Measurements from ENCODE around the gene GIMAP8. TPM values are rescaled to one million over a fixed set of nuclear protein-coding genes. Genes with fewer than 3 reads are reported as not detected.

Gene GIMAP8
- total and polyA plus RNA-seq, 2 of the 8 experiments (the other 6 are each of a cell fraction or from before 2014, with no cell fraction given): not detected

DNA sequence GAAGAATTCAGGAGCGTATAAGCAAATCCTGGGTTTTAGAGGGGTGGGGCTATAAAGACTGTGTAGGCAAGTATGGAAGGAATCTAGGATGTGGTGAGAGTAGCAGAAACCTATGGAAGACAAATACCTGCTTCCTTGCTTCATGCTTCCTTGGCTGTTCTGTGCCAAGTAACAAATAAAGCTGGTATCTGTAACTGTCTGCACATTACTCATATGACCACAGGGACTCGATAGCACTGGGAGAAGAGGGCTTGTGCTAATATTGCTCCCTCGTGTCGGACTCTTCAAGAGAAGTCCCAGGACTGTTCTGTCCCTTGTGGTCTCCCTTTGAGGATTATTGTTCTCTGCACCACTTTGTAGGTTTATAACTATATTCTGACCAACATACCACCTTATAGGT, 52.7 kb downstream of the GIMAP8 start:
- TF ChIP-seq CBX8 (IDR thresholded peaks at IDR 0.05; ENCODE audit: borderline replicate concordance, low read depth, low read length): no peak
- no peak for TF ChIP-seq YY1 (IDR thresholded peaks at IDR 0.05; ENCODE audit: low read depth, low read length)
- no peak for TF ChIP-seq RNF2 (IDR thresholded peaks at IDR 0.05; ENCODE audit: borderline replicate concordance, low read depth, low read length, missing control alignments, poor library complexity, severe bottlenecking)
- TF ChIP-seq JUN (IDR thresholded peaks at IDR 0.05; ENCODE audit: low read depth, low read length): no peak
- no peak for TF ChIP-seq SP2 (IDR thresholded peaks at IDR 0.05; ENCODE audit: low read length)
- H3K4me3 ChIP-seq (ENCODE audit: extremely low read depth in 1 of 4, insufficient read depth in 2 of 4, low read depth in 3 of 4, low read length in 4 of 4): no peak overlapping the region
- ChIA-PET POLR2A (ENCODE audit: partially characterized antibody) (no interaction called here), CTCF (ENCODE audit: partially characterized antibody) (interaction anchor here (1.1 kb wide), 1 partner anchor 54 kb away, joined by 3 read pairs; no protein-coding TSS in a partner anchor)
- H2AK5ac ChIP-seq (ENCODE audit: low read depth, low read length): no peak overlapping the region
- H3K18ac ChIP-seq (ENCODE audit: extremely low read depth, low read length): no peak overlapping the region
- no peaks in the 10 kb centered on the region for H3K4me1 ChIP-seq (replicated peaks in 1 of 4; ENCODE audit: control insufficient read depth in 3 of 4, insufficient read depth in 4 of 4, low read length in 3 of 4)
- H3K14ac ChIP-seq (ENCODE audit: insufficient read length): no peak overlapping the region
- H3K27me3 ChIP-seq (replicated peaks in 1 of 4; ENCODE audit: control insufficient read depth in 3 of 4, extremely low read depth in 1 of 4, insufficient read depth in 3 of 4, low read length in 3 of 4): no peaks in the 10 kb centered on the region
- WGBS, 2 experiments (ENCODE audit: extremely low coverage in 1 of 2, insufficient coverage in 1 of 2, insufficient read length in 1 of 2, insufficient replicate concordance in 2 of 2, low coverage in 1 of 2, low lambda C conversion rate in 2 of 2, missing lambda C conversion rate in 1 of 2): 87% methylated on average over 4 of the region's 4 CpGs; no CpG with 5 or more reads in 1 of the 2 experiments
- no peaks in the 10 kb centered on the region for H3K79me2 ChIP-seq (ENCODE audit: control insufficient read depth in 1 of 2, insufficient read depth in 2 of 2, low read length in 2 of 2)
- no peak overlapping the region for H3K23ac ChIP-seq (ENCODE audit: insufficient read length)
- H3K9ac ChIP-seq (replicated peaks in 1 of 4; ENCODE audit: extremely low read depth in 1 of 4, low read depth in 3 of 4, low read length in 3 of 4): no peak overlapping the region
- H2BK15ac ChIP-seq (ENCODE audit: low read length): no peak overlapping the region
- H4K8ac ChIP-seq (ENCODE audit: extremely low read depth, insufficient read depth, low read length): no peak overlapping the region
- no peak overlapping the region for H2AFZ ChIP-seq (ENCODE audit: low read length)
- no peak overlapping the region for H3K4ac ChIP-seq (replicated peaks; ENCODE audit: insufficient read length, low read depth, low read length)
- no peak overlapping the region for H4K5ac ChIP-seq (ENCODE audit: insufficient read length, low read depth, low read length)
- no peaks in the 10 kb centered on the region for H4K20me1 ChIP-seq (replicated peaks in 1 of 2; ENCODE audit: control insufficient read depth in 1 of 2, insufficient read depth in 2 of 2, low read length in 2 of 2)
- H3K23me2 ChIP-seq (ENCODE audit: low read depth, low read length): no peaks in the 10 kb centered on the region
- H3K36me3 ChIP-seq (ENCODE audit: control insufficient read depth in 2 of 4, insufficient read depth in 4 of 4, low read length in 3 of 4): no peaks in the 10 kb centered on the region
- no peak overlapping the region for H2BK5ac ChIP-seq (ENCODE audit: low read depth, low read length)
- H3K56ac ChIP-seq (replicated peaks; ENCODE audit: insufficient read length, low read depth, low read length): no peak overlapping the region
- DNase-seq (ENCODE audit: low read depth in 1 of 2, low spot score in 2 of 2) (no peak), FAIRE-seq (no peak)
- no peaks in the 10 kb centered on the region for H3K79me1 ChIP-seq (ENCODE audit: low read depth, low read length)
- H3K27ac ChIP-seq (ENCODE audit: low read depth, low read length): no peak overlapping the region
- no peak overlapping the region for H2BK20ac ChIP-seq (ENCODE audit: low read length)
- no peaks in the 10 kb centered on the region for H3K9me3 ChIP-seq (ENCODE audit: insufficient read depth in 2 of 2, low read depth in 1 of 2, low read length in 1 of 2)
- no peak overlapping the region for H2BK12ac ChIP-seq (ENCODE audit: low read depth, low read length)
- no peak overlapping the region for H3K4me2 ChIP-seq (ENCODE audit: insufficient read depth in 1 of 2, low read depth in 2 of 2, low read length in 2 of 2)
- H2BK120ac ChIP-seq (replicated peaks; ENCODE audit: low read depth, low read length): no peak overlapping the region
- H4K91ac ChIP-seq (replicated peaks; ENCODE audit: insufficient read length, low read length): no peak overlapping the region

Data from H1 (cell line).